Gastrocnemius medialis (tissue), 4 donors: Measurements from ENCODE around the gene LBHD1.
"Not testable (repeated sequence)": the region's sequence is repeated elsewhere in the genome, so short reads cannot be mapped to it uniquely, and the experiment has no call there.

Experiments used
- POLR2A ChIP-seq, 2 donors: fragments of 450-650 bp; IDR thresholded peaks; one replicate each; pipeline ENCODE4 v1.6.1; 2017; ENCODE audit warnings: antibody characterized with exemption in 2 of 2, mild to moderate bottlenecking in 2 of 2, moderate library complexity in 2 of 2
- TF ChIP-seq, protein P1 (sequence below), 5 experiments: fragments of 450-650 bp in 3 of 5; fragments of 200-600 bp in 2 of 5; sonication (generic) in 2 of 5; IDR thresholded peaks in 4 of 5; conservative IDR thresholded peaks in 1 of 5; 1 replicate in 4 of 5; 2 replicates in 1 of 5; pipeline ENCODE4 v1.5.1; 2016 to 2019; ENCODE audit warnings: antibody characterized with exemption in 5 of 5, mild to moderate bottlenecking in 3 of 5, moderate library complexity in 3 of 5

DNA sequence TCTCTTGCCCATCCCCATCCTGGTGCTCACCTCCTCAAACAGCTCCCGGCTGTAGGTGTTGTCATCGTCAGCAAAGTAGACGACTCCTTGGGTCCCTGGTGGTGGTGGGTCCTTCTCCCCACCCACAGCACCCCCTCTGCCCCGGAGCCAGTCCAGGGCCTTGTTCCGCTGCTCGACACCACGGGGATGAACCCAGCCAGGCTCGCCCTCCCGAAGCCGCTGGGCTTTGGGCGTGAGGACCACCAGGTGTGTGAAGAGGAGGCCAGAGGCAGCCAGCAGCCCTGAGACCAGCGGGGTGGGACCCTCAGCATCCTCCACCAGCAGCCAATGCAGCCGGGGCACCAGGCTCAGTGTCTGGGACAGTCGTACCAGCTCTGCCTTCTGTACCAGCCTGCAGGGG lies 55.1 kb downstream of the LBHD1 start:
- TF ChIP-seq, protein P1, sequence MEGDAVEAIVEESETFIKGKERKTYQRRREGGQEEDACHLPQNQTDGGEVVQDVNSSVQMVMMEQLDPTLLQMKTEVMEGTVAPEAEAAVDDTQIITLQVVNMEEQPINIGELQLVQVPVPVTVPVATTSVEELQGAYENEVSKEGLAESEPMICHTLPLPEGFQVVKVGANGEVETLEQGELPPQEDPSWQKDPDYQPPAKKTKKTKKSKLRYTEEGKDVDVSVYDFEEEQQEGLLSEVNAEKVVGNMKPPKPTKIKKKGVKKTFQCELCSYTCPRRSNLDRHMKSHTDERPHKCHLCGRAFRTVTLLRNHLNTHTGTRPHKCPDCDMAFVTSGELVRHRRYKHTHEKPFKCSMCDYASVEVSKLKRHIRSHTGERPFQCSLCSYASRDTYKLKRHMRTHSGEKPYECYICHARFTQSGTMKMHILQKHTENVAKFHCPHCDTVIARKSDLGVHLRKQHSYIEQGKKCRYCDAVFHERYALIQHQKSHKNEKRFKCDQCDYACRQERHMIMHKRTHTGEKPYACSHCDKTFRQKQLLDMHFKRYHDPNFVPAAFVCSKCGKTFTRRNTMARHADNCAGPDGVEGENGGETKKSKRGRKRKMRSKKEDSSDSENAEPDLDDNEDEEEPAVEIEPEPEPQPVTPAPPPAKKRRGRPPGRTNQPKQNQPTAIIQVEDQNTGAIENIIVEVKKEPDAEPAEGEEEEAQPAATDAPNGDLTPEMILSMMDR (IDR thresholded peaks at IDR 0.05 in 4 of 5, conservative IDR thresholded peaks at IDR 0.05 in 1 of 5), result not testable (repeated sequence)
- not testable (repeated sequence) for TF ChIP-seq POLR2A (IDR thresholded peaks at IDR 0.05)
